ENCODE data around the gene SLC35F1.

- TF ChIP-seq POLR2AphosphoS5 (IDR thresholded peaks at IDR 0.05; ENCODE audit: low read depth) (no peak), CTCF (IDR thresholded peaks at IDR 0.05; ENCODE audit: insufficient read depth, low read length) (no peak)
Observed at GRCh38 chr6:117861545-117861944, 45.5 kb upstream of the SLC35F1 start.

Data from HL-60 (cell line).